Activated B cell treated with CpG ODN at 0.5 μM for 24 hours (primary cell): Measurements from ENCODE around the gene COPA. TPM values are rescaled to one million over a fixed set of nuclear protein-coding genes. Genes with fewer than 3 reads are reported as not detected.
A peak's percentile ranks its signal among the peaks of the same experiment; 100 is the strongest.

Experiments used
- ATAC-seq: fragments of 200-7000 bp; cut with Tn5 transposase; one replicate; pipeline ENCODE4 v1.10.0; 2021; ENCODE audit warnings: low read depth, mild to moderate bottlenecking, moderate library complexity
- CTCF ChIA-PET: fragments of 350-600 bp; sonication (Branson Sonifier 250); formaldehyde crosslinking; loops from one replicate; lab custom pipeline; 2021; ENCODE audit warnings: antibody characterized with exemption; lab: Charles Lee
- POLR2A ChIA-PET: fragments of 350-600 bp; sonication (Branson Sonifier 250); formaldehyde crosslinking; loops from one replicate; lab custom pipeline; 2021; ENCODE audit warnings: antibody characterized with exemption; lab: Charles Lee
- DNase-seq: peaks from one replicate; pipeline ENCODE4 v3.0.0; 2022
- H3K27ac Mint-ChIP-seq: one replicate; pipeline ENCODE4 v1.8.0; 2020; ENCODE audit warnings: mixed read lengths
- H3K27me3 Mint-ChIP-seq: one replicate; pipeline ENCODE4 v1.8.0; 2021; ENCODE audit warnings: mixed read lengths
- H3K36me3 Mint-ChIP-seq: one replicate; pipeline ENCODE4 v1.8.0; 2021; ENCODE audit warnings: low read depth, mixed read lengths
- H3K4me1 Mint-ChIP-seq: one replicate; pipeline ENCODE4 v1.8.0; 2021; ENCODE audit warnings: mixed read lengths
- H3K4me3 Mint-ChIP-seq: one replicate; pipeline ENCODE4 v1.8.0; 2020; ENCODE audit warnings: mild to moderate bottlenecking, mixed read lengths
- H3K9me3 Mint-ChIP-seq: one replicate; pipeline ENCODE4 v1.8.0; 2020; ENCODE audit warnings: mixed read lengths
- intact Hi-C: fragments of 100-400 bp; cut with micrococcal nuclease; formaldehyde crosslinking; loops from one replicate; pipeline ENCODE4 v1.15.1; 2024
- total RNA-seq: library from RNA; stranded (reverse); gene quantifications from 2 replicates; pipeline ENCODE4 v1.2.3, GENCODE V29; 2022
- TF ChIP-seq, protein P1 (sequence below): fragments of 200-600 bp; IDR thresholded peaks from one replicate; pipeline ENCODE4 v1.8.0; 2022; ENCODE audit warnings: antibody characterized with exemption, mild to moderate bottlenecking

The COPA gene
- total RNA-seq, 1 donor from 2014 or later: 174 TPM

DNA sequence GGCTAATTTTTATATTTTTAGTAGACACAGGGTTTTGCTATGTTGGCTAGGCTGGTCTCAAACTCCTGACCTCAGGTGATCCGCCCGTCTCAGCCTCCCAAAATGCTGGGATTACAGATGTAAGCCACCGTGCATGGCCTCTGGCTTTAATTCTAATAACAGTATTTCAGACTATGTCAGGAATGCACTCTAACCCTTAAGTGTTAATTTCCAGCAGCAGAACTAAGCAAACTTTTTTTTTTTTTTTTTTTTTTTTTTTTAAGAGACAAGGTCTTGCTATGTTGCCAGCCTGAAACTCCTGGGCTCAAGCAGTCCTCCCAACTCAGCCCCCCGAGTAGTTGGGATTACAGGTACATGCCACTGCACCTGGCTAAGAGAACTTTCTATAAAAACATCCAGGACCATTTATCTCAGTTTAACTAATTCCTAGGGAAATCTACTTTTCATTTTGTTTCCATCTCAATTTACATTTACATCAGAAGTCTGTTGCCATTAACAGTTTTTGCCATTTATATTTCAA is 87.2 kb downstream of the COPA start:
- Mint-ChIP-seq H3K9me3 (no peaks in the 10 kb centered on the region), H3K4me1 (peaks cover 33% of the 10 kb centered on the region)
- CTCF ChIA-PET: interaction anchor here (2.1 to 5.6 kb wide), 2 partner anchors 36 to 64 kb away, joined by 6 to 109 read pairs; partner anchors contain the start of gene CASQ1

DNA sequence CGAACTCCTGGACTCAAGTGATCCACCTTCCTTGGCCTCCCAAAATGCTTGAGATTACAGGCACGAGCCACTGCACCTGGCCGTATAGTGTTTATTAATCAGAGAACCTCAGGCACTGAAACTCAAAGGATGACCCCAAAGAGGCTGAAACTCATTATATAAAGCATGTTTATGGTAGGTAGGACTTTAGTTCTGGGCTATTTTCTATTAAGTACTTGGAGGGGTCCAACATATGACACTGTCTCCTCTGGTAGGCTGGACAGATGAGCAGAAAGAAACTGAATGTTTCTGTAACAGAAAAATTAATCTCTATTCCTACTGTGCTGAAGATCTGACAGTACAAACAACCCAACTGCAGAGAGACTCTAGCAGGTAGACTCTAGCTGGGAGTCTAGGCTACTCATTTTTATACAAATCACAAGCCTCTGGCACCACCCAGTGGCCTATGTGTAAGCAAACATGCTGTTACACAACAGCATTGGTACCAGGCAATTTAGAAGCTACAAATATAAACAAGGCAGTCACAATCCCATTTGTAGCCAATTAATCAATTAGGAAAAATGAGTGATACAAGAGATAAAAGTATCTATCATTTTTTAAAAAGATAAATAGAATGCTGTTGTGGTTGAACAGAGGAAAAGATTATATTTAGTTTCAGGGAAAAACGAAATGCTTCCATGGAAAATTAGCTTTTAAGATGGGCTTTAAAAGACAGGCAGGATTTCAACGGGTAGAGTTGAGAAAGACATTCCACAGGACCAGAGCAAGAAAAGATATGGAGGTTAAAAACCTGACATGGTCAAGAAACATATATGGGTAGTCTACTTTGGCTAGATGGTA is 91.1 kb downstream of the COPA start:
- POLR2A ChIA-PET: interaction anchor here (0.6 to 1.9 kb wide), 7 partner anchors 10 to 174 kb away, joined by 3 to 26 read pairs (median 4); partner anchors contain the start of gene DCAF8
- DNase-seq: no peak
- peak overlapping the region; percentile 50 for H3K27ac Mint-ChIP-seq

More for the DNA sequence above, 87.2 kb downstream of the COPA start:
- intact Hi-C loops: no loop called here
- Mint-ChIP-seq H3K27me3 (no peaks in the 10 kb centered on the region), H3K27ac (no peak overlapping the region), H3K36me3 (peaks cover 46% of the 10 kb centered on the region), H3K4me3 (no peak overlapping the region)
- TF ChIP-seq, protein P1, sequence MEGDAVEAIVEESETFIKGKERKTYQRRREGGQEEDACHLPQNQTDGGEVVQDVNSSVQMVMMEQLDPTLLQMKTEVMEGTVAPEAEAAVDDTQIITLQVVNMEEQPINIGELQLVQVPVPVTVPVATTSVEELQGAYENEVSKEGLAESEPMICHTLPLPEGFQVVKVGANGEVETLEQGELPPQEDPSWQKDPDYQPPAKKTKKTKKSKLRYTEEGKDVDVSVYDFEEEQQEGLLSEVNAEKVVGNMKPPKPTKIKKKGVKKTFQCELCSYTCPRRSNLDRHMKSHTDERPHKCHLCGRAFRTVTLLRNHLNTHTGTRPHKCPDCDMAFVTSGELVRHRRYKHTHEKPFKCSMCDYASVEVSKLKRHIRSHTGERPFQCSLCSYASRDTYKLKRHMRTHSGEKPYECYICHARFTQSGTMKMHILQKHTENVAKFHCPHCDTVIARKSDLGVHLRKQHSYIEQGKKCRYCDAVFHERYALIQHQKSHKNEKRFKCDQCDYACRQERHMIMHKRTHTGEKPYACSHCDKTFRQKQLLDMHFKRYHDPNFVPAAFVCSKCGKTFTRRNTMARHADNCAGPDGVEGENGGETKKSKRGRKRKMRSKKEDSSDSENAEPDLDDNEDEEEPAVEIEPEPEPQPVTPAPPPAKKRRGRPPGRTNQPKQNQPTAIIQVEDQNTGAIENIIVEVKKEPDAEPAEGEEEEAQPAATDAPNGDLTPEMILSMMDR: no peak
- POLR2A ChIA-PET: interaction anchor here (0.7 kb wide), 1 partner anchor 1470 kb away, joined by 3 read pairs; no protein-coding TSS in a partner anchor
- no peak for DNase-seq
- ATAC-seq: no peak

DNA sequence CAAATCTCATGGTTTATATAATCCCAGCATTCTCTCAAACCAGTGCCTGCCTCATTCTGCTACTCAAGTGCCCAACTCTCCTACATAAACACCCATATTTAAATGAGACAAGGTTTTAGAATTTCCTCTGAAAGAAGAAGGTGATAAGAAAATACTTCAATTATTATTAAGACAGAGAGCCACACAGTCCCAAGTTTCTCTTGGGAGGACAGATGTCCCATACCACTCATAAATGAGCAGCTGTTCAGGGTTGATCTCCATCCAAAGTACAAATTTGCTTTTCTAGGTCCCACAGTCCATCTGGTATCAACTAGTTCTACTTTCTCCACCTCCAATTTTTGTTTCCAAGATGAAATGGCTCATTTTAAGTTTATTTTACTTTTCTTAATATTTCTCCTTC is 92.0 kb downstream of the COPA start:
- intact Hi-C loops: loop anchor here (5.0 kb wide), 1 partner anchor 41 kb away; no protein-coding TSS in a partner anchor
- H3K4me1 Mint-ChIP-seq: peaks cover 3% of the 10 kb centered on the region
- ATAC-seq: no peak
- H3K9me3 Mint-ChIP-seq: no peaks in the 10 kb centered on the region
- no peaks in the 10 kb centered on the region for H3K27me3 Mint-ChIP-seq
- POLR2A ChIA-PET: interaction anchor here (1.6 kb wide), 1 partner anchor 150 kb away, joined by 4 read pairs; no protein-coding TSS in a partner anchor
- H3K36me3 Mint-ChIP-seq: peaks cover 32% of the 10 kb centered on the region
- no peak overlapping the region for H3K4me3 Mint-ChIP-seq
- CTCF ChIA-PET: interaction anchor here (0.8 to 7.1 kb wide), 11 partner anchors 11 to 165 kb away, joined by 4 to 109 read pairs (median 15); partner anchors contain the start of genes CASQ1 and IGSF8
- no peak overlapping the region for H3K27ac Mint-ChIP-seq
- TF ChIP-seq, protein P1: no peak
- DNase-seq: no peak

More for the DNA sequence above, 91.1 kb downstream of the COPA start:
- Mint-ChIP-seq H3K27me3 (no peaks in the 10 kb centered on the region), H3K4me3 (no peak overlapping the region), H3K4me1 (peaks cover 8% of the 10 kb centered on the region), H3K9me3 (no peaks in the 10 kb centered on the region), H3K36me3 (peaks cover 35% of the 10 kb centered on the region)
- TF ChIP-seq, protein P1: peak; percentile 36
- ATAC-seq: peak; percentile 98
- intact Hi-C loops: loop anchor here (1.0 to 5.0 kb wide), 6 partner anchors 40 to 205 kb away; no protein-coding TSS in a partner anchor
- CTCF ChIA-PET: interaction anchor here (0.5 to 7.1 kb wide), 40 partner anchors 8 to 928 kb away, joined by 3 to 109 read pairs (median 5); partner anchors contain the start of genes CASQ1, DCAF8, IGSF8 and PEX19

DNA sequence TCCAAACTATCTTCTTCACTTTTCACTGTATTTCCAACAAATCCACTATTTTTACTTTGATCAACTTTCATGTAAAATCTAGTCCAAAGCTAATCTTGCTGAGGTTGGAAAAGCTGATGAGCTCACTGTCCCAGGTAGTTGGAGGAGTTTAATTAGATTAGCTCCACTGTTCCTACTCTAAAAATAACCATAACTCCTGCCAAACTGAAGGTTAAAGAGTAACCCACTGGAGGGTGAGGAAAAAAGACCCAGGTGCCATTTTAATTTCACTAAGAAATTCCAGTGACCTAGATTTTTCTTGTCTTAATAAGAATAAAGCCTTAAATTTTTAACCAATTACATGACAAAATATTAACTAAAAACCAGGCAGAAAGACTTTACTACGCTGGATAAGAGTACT is 96.0 kb downstream of the COPA start:
- Mint-ChIP-seq H3K4me1 (peaks cover 3% of the 10 kb centered on the region), H3K27me3 (no peaks in the 10 kb centered on the region), H3K4me3 (no peak overlapping the region), H3K27ac (no peak overlapping the region), H3K9me3 (no peaks in the 10 kb centered on the region), H3K36me3 (peaks cover 38% of the 10 kb centered on the region)
- ATAC-seq (no peak), DNase-seq (no peak)
- CTCF ChIA-PET: no interaction called here
- POLR2A ChIA-PET: no interaction called here
- intact Hi-C loops: no loop called here
- TF ChIP-seq, protein P1: no peak
